Mucosa of stomach (tissue), 1 donor: ENCODE data around the gene RFWD3.

Source experiments
- H3K27me3 ChIP-seq: one replicate; pipeline ENCODE4 v1.7.0; 2013; ENCODE audit warnings: mild to moderate bottlenecking, low read length; ENCODE audit not compliant: control insufficient read depth, insufficient read depth
- H3K36me3 ChIP-seq: one replicate; pipeline ENCODE4 v1.7.0; 2013; ENCODE audit warnings: low read length; ENCODE audit not compliant: control insufficient read depth, insufficient read depth
- H3K4me1 ChIP-seq: one replicate; pipeline ENCODE4 v1.7.0; 2013; ENCODE audit warnings: mild to moderate bottlenecking, low read length; ENCODE audit not compliant: control insufficient read depth, insufficient read depth
- H3K4me3 ChIP-seq: one replicate; pipeline ENCODE4 v1.7.0; 2013; ENCODE audit warnings: low read length
- H3K9ac ChIP-seq: one replicate; pipeline ENCODE4 v1.7.0; 2013; ENCODE audit warnings: mild to moderate bottlenecking, low read length, moderate library complexity
- H3K9me3 ChIP-seq: one replicate; pipeline ENCODE4 v1.7.0; 2013; ENCODE audit warnings: mild to moderate bottlenecking, low read length, moderate library complexity; ENCODE audit not compliant: control insufficient read depth
- donor health status: Pancreatic carcinoma.

RFWD3 gene

GRCh38 chr16:74633686-74634085, 33.0 kb downstream of the RFWD3 start:
- H3K9ac ChIP-seq: no peak overlapping the region
- no peaks in the 10 kb centered on the region for H3K4me1 ChIP-seq
- no peaks in the 10 kb centered on the region for H3K27me3 ChIP-seq
- no peaks in the 10 kb centered on the region for H3K9me3 ChIP-seq
- H3K4me3 ChIP-seq: no peak overlapping the region
- no peaks in the 10 kb centered on the region for H3K36me3 ChIP-seq

GRCh38 chr16:74627506-74628220, 39.0 kb downstream of the RFWD3 start:
- Histone ChIP-seq H3K4me3 (no peak overlapping the region), H3K36me3 (no peaks in the 10 kb centered on the region), H3K9ac (no peak overlapping the region), H3K4me1 (no peaks in the 10 kb centered on the region), H3K9me3 (no peaks in the 10 kb centered on the region), H3K27me3 (no peaks in the 10 kb centered on the region)

DNA sequence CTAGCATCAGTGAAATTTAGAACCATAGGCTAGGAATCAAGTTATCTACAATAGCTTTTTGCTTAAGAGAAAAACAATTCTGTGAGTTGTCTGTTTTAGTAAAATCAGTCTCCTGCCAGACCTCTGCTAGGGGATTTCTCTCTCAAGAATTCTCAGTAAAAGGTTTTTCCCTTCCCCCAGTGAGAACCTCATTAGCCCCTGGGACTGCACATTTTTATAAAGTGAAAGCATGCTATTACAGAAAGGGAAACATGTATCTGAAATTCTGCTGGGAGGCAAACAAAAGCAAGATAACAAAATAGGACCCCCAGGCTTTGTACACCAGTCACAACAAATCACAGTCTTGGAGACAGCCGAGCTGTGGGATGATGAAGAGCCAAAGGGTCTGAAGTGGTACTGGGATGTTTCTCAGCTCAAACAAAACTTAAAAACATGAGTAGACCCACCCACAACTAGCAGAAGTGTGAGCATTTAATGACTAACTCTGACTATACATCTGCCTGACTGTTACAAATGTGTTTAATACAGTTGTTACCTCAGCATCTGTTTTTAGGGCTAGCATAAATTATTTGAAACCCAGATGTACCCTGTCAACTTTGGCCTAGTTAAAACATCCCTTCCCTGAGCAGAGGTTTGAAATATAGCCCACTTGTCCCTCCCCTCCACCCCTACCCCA, 39.8 kb downstream of the RFWD3 start:
- no peaks in the 10 kb centered on the region for H3K4me1 ChIP-seq
- no peaks in the 10 kb centered on the region for H3K27me3 ChIP-seq
- H3K4me3 ChIP-seq: no peak overlapping the region
- no peaks in the 10 kb centered on the region for H3K9me3 ChIP-seq
- no peak overlapping the region for H3K9ac ChIP-seq
- H3K36me3 ChIP-seq: no peaks in the 10 kb centered on the region

DNA sequence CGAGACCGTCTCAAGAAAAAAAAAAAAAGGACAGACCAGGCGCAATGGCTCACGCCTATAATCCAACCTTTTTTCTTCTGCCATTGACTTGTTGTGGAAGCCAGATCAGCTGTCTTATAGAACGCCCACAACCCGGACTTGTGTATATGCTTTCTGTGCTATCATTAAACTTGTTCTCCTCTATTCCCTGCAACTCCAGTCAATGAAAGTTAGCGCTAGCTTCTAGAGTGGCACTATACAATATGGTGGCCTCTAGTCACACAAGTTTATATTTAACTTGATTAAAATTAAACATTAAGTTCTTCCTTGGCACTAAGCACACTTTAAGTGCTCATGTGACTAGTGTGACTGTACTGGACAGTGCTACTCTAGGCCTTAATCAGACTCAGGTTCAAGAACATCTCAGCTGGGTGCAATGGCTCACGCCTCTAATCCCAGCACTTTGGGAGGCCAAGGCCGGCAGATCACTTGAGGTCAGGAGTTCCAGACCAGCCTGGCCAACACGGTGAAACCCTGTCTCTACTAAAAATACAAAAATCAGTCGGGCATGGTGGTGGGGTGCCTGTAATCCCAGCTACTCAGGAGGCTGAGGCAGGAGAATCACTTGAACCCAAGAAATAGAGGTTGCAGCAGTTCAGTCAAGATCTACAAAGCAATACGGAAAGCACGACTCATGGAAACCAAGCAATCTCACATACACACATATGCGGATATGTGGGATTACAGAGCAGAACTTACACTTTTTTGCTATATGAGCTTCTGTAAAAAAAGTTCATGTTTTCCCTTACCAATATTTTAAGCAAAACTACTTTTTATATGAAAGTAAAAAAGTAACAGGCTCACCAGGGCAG, 41.0 kb downstream of the RFWD3 start:
- H3K4me3 ChIP-seq: no peak overlapping the region
- H3K4me1 ChIP-seq: no peaks in the 10 kb centered on the region
- no peaks in the 10 kb centered on the region for H3K36me3 ChIP-seq
- no peaks in the 10 kb centered on the region for H3K9me3 ChIP-seq
- no peak overlapping the region for H3K9ac ChIP-seq
- no peaks in the 10 kb centered on the region for H3K27me3 ChIP-seq

DNA sequence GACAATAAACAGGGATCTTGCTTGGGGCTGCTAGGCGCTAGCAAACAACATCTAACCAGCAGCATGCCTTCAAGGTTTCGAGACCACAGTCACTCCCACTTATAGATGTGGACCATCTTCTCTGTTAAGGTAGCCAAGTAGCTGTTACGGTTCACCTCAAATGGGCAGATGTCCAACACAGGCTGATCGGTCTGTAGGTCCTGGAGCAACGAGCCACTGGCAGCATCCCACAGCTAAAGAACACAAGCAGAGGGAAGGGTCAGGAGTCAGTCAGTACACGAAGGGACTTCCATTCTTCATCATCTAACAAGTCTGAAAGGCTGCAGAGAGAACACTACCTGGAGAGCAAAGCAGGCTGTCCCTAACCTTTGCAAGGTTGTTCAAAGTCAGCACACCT, 42.8 kb downstream of the RFWD3 start:
- Histone ChIP-seq H3K9me3 (no peaks in the 10 kb centered on the region), H3K4me1 (no peaks in the 10 kb centered on the region), H3K36me3 (no peaks in the 10 kb centered on the region)

GRCh38 chr16:74623214-74623838, 43.4 kb downstream of the RFWD3 start:
- Histone ChIP-seq H3K27me3 (no peaks in the 10 kb centered on the region), H3K9me3 (no peaks in the 10 kb centered on the region), H3K4me1 (no peaks in the 10 kb centered on the region), H3K9ac (no peak overlapping the region), H3K36me3 (no peaks in the 10 kb centered on the region), H3K4me3 (no peak overlapping the region)

More for the DNA sequence above, 42.8 kb downstream of the RFWD3 start:
- Histone ChIP-seq H3K27me3 (no peaks in the 10 kb centered on the region), H3K9ac (no peak overlapping the region), H3K4me3 (no peak overlapping the region)

- no peaks in the 10 kb centered on the region for H3K4me1 ChIP-seq
- no peaks in the 10 kb centered on the region for H3K27me3 ChIP-seq
- H3K4me3 ChIP-seq: no peak overlapping the region
- H3K36me3 ChIP-seq: no peaks in the 10 kb centered on the region
- H3K9me3 ChIP-seq: no peaks in the 10 kb centered on the region
- H3K9ac ChIP-seq: no peak overlapping the region
Observed at GRCh38 chr16:74622005-74622404, 44.7 kb downstream of the RFWD3 start.

GRCh38 chr16:74617206-74617788, 49.4 kb downstream of the RFWD3 start:
- H3K9me3 ChIP-seq: no peaks in the 10 kb centered on the region
- no peak overlapping the region for H3K9ac ChIP-seq
- H3K27me3 ChIP-seq: no peaks in the 10 kb centered on the region
- no peaks in the 10 kb centered on the region for H3K4me1 ChIP-seq
- H3K4me3 ChIP-seq: no peak overlapping the region
- H3K36me3 ChIP-seq: no peaks in the 10 kb centered on the region

DNA sequence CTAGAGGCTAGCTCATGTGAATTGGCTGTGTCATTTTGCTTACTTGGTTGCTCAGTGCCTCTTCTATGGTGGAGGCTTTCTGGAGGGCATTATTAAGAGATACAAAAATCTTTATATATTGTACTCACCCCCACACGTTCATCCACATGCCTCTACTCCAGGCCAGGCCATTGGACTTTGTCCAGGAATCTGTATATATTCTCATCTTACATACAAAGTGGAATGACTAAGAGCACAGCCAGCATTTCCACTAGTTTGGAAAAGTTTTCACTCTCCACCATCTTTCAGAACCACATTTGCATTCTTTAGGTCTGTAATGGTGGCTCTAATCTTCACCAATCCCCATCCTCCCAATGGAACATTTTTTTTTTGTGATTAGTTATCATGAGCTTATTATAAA, 55.0 kb downstream of the RFWD3 start:
- Histone ChIP-seq H3K27me3 (no peaks in the 10 kb centered on the region), H3K4me3 (no peak overlapping the region), H3K36me3 (no peaks in the 10 kb centered on the region), H3K9ac (no peak overlapping the region), H3K4me1 (peaks cover 7% of the 10 kb centered on the region), H3K9me3 (no peaks in the 10 kb centered on the region)

GRCh38 chr16:74608944-74609343, 57.7 kb downstream of the RFWD3 start:
- Histone ChIP-seq H3K9ac (no peak overlapping the region), H3K36me3 (no peaks in the 10 kb centered on the region), H3K4me3 (no peak overlapping the region), H3K27me3 (no peaks in the 10 kb centered on the region), H3K4me1 (peaks cover 11% of the 10 kb centered on the region), H3K9me3 (no peaks in the 10 kb centered on the region)

- Histone ChIP-seq H3K36me3 (no peaks in the 10 kb centered on the region), H3K4me1 (peaks cover 14% of the 10 kb centered on the region)
Observed at GRCh38 chr16:74608381-74608780, 58.3 kb downstream of the RFWD3 start.

More at GRCh38 chr16:74608381-74608780, 58.3 kb downstream of the RFWD3 start:
- H3K9me3 ChIP-seq: no peaks in the 10 kb centered on the region
- H3K4me3 ChIP-seq: no peak overlapping the region
- no peaks in the 10 kb centered on the region for H3K27me3 ChIP-seq
- H3K9ac ChIP-seq: no peak overlapping the region
